Vagina (tissue), 2 donors: Measurements from ENCODE around the gene GDF3.

Experiments
- CTCF ChIP-seq, 3 experiments: fragments of 450-650 bp in 2 of 3; fragments of 200-600 bp in 1 of 3; sonication (generic) in 1 of 3; IDR thresholded peaks; one replicate each; pipeline ENCODE4 v1.5.1; 2017 to 2019; ENCODE audit warnings: antibody characterized with exemption in 3 of 3, mild to moderate bottlenecking in 2 of 3, moderate library complexity in 2 of 3
- POLR2A ChIP-seq, 2 donors: fragments of 450-650 bp; IDR thresholded peaks; one replicate each; pipeline ENCODE4 v1.6.1; 2017; ENCODE audit warnings: antibody characterized with exemption in 2 of 2, mild to moderate bottlenecking in 2 of 2, moderate library complexity in 2 of 2
- POLR2AphosphoS5 ChIP-seq, 2 donors: sonication (generic); formaldehyde crosslinking; IDR thresholded peaks; one replicate each; pipeline ENCODE4 v1.9.0; 2017; ENCODE audit warnings: antibody characterized with exemption in 2 of 2, mild to moderate bottlenecking in 2 of 2, low read depth in 1 of 2; ENCODE audit not compliant: insufficient read depth in 1 of 2

- TF ChIP-seq CTCF (IDR thresholded peaks at IDR 0.05) (no peak), POLR2A (IDR thresholded peaks at IDR 0.05) (no peak), POLR2AphosphoS5 (IDR thresholded peaks at IDR 0.05; ENCODE audit: insufficient read depth in 1 of 2, low read depth in 1 of 2) (no peak)
Measured at GRCh38 chr12:7642876-7643309, 52.7 kb downstream of the GDF3 start.
